Activated effector memory CD4-positive, alpha-beta T cell treated with anti-CD3 and anti-CD28 coated beads, Interleukin-2, amount 50 U/mL, for 16 hours (primary cell): ENCODE data around the gene KIN.
"Not testable (repeated sequence)": the region's sequence is repeated elsewhere in the genome, so short reads cannot be mapped to it uniquely, and the experiment has no call there.

ENCODE experiments used
- DNase-seq: peaks from one replicate; pipeline ENCODE4 v3.0.0-alpha.2; 2020

The KIN gene

GRCh38 chr10:7718685-7719084 lies 69.1 kb downstream of the KIN start:
- DNase-seq, result no peak

- DNase-seq, result no peak
These were observed 70.0 kb downstream of the KIN start for GRCh38 chr10:7717767-7718166.

DNA sequence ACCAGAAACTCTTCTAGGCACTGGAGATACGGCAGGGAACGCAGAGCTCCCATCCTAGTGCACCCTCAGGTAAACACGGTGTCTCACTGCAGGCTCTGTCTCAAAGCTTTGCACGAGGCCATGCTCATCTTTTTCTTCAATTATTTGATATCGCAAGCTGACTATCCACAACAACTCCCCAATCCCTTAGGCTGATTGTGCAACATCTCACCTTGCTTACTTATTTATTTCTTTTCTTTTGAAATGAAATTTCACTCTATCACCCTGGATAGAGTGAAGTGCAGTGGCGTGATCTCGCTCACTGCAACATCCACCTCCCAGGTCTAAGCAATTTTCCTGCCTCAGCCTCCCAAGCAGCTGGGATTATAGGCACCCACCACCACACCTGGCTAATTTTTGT lies 72.3 kb downstream of the KIN start:
- DNase-seq, result no peak

GRCh38 chr10:7711075-7711474 lies 76.7 kb downstream of the KIN start:
- DNase-seq, result not testable (repeated sequence)

- DNase-seq, result no peak
These were observed 77.3 kb downstream of the KIN start for GRCh38 chr10:7710446-7710845.

GRCh38 chr10:7708832-7709231 lies 79.0 kb downstream of the KIN start:
- DNase-seq, result no peak

GRCh38 chr10:7707858-7708622 lies 79.8 kb downstream of the KIN start:
- DNase-seq, result no peak

- DNase-seq, result no peak
These were observed 80.7 kb downstream of the KIN start for GRCh38 chr10:7707102-7707501.

GRCh38 chr10:7706534-7707073 lies 81.2 kb downstream of the KIN start:
- DNase-seq, result no peak

GRCh38 chr10:7705341-7705740 lies 82.5 kb downstream of the KIN start:
- DNase-seq, result no peak

DNA sequence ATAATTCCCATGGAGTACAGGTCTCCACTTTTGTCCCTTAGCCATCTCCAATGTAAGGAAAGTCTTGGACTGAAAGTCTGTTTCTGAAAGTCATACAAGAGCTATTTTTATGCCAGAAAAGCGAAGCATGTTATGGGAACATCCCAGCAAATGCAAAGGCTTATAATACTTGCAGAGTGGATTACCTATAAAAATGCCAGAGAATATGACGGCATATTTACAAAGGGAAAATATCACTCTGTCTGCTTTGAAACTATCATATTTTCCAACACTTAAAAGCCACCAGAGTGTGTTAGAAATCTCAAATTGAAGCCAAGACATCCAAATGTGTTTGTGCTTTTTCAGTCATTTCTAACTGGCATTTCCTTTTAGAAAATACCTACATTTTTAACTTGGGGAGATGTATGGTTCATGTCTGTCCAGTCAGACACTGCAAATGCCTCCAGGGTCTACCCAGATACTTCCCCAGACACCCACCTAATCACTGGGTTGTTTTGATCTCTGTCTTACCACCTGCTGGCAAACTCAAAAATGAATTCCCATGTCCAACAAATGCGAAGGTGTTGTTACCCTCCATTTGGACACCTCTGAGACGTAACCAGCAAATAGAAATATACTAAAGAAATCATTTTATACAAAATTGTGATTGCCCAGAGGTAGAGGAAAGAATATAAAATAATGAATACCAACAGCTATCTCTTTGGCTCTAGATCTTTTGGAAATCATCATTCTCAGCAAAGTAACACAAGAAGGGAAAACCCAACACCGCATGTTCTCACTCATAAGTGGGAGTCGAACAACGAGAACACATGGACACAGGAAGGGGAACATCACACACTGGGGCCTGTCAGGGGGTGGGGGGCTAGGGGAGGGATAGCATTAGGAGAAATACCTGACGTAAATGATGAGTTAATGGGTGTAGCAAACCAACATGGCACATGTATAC lies 83.4 kb downstream of the KIN start:
- DNase-seq, result no peak

DNA sequence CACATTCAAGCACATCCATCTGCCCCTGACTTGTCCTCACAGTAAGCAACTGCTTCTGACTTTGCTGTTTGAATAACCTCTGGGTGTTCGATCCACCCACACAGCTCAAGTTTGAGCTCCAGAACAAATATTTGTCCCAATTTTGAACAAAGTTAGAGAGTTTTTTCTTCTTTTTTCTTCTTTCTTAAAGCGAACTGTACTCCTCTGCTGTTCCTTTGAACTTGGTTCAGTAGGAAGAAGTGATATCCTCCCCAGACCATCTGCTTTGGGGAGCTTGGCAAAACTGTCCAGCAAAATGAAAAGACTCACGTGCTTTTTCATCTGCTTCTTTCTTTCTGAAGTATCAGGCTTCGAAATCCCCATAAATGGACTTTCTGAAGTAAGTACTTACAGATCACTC lies 84.7 kb downstream of the KIN start, which contains the start of gene ITIH2:
TSS of gene ITIH2 (plus strand) at position 177 of the 400 bp plus-strand sequence. CDS start at position 296, 119 bp downstream.
- DNase-seq, result no peak

- no peak for DNase-seq
These were observed 85.4 kb downstream of the KIN start for GRCh38 chr10:7702288-7702812.

DNA sequence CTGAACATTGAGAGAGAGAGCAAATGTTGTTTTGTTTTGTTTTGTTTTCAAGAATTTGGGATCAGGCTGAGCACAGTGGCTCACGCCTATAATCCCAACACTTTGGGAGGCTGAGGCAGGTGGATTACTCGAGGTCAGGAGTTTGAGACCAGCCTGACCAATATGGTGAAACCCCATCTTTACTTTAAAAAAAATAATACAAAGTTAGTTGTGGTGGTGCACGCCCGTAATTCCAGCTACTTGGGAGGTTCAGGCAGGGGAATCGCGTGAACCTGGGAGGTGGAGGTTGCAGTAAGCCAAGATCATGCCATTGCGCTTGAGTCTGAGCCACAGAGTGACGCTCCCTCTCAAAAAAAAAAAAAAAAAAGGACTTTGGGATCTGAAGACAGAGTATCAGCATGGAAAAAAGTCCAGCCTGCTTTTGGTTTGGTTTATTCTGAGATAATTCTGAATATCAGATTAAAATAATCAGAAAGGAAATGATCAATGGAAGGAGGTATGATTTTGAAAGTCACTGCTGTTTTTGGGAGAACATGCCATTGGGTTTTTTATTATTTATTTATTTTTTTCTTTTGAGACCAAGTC lies 86.5 kb downstream of the KIN start:
- DNase-seq, result no peak
